K562 (cell line): ENCODE data around the gene POLR1B. TPM values are rescaled to one million over a fixed set of nuclear protein-coding genes. Genes with fewer than 3 reads are reported as not detected.
A peak's percentile ranks its signal among the peaks of the same experiment; 100 is the strongest.

Experiments
- ARID3A ChIP-seq: IDR thresholded peaks from 2 replicates; pipeline ENCODE4 v1.6.1; 2012; ENCODE audit warnings: low read depth, low read length, improper control_type of control experiment, borderline replicate concordance
- ATF1 ChIP-seq, 2 experiments: fragments of 450-650 bp in 1 of 2; IDR thresholded peaks; 2 replicates each; pipeline ENCODE4 v1.6.1; 2016; ENCODE audit warnings: missing compliant biosample characterization in 1 of 2, missing genetic modification characterization in 1 of 2
- CC2D1A ChIP-seq: fragments of 450-650 bp; IDR thresholded peaks from 2 replicates; pipeline ENCODE4 v1.6.1; 2017; ENCODE audit warnings: mild to moderate bottlenecking
- E2F8 ChIP-seq: fragments of 450-650 bp; IDR thresholded peaks from 2 replicates; pipeline ENCODE4 v1.7.1; 2018; ENCODE audit warnings: mild to moderate bottlenecking, low read depth; ENCODE audit not compliant: partially characterized antibody
- ELF2 ChIP-seq: fragments of 250-450 bp; sonication (Bioruptor Pico); IDR thresholded peaks from 2 replicates; pipeline ENCODE4 v1.5.0; 2021; ENCODE audit warnings: mild to moderate bottlenecking
- HSF4 ChIP-seq: fragments of 250-450 bp; sonication (Bioruptor Pico); IDR thresholded peaks from 2 replicates; pipeline ENCODE4 v2.1.2; 2022; ENCODE audit warnings: mild to moderate bottlenecking, moderate library complexity, borderline replicate concordance
- KAT7 ChIP-seq: sonication (generic); formaldehyde crosslinking; IDR thresholded peaks from 2 replicates; pipeline ENCODE4 v1.8.0; 2022; ENCODE audit warnings: missing genetic modification reagents, mild to moderate bottlenecking, borderline replicate concordance
- MED1 ChIP-seq: sonication (generic); formaldehyde crosslinking; IDR thresholded peaks from 2 replicates; pipeline ENCODE4 v1.8.1; 2023; ENCODE audit warnings: missing genetic modification reagents, borderline replicate concordance
- MYBL2 ChIP-seq, 2 experiments: fragments of 450-650 bp in 1 of 2; sonication (generic) in 1 of 2; formaldehyde crosslinking in 1 of 2; IDR thresholded peaks; 2 replicates each; pipeline versions ENCODE4 v1.6.1 to v1.8.1; 2017 to 2022; ENCODE audit warnings: borderline replicate concordance in 1 of 2, inconsistent platforms in 1 of 2, low read depth in 1 of 2, mild to moderate bottlenecking in 1 of 2, missing genetic modification reagents in 1 of 2, moderate library complexity in 1 of 2
- MYNN ChIP-seq, 2 experiments: sonication (generic); formaldehyde crosslinking in 1 of 2; IDR thresholded peaks; 2 replicates each; pipeline versions ENCODE4 v1.5.0 to v1.6.1; 2016 to 2020; ENCODE audit warnings: antibody characterized with exemption in 1 of 2, missing genetic modification reagents in 1 of 2
- NRF1 ChIP-seq, 2 experiments: fragments of 450-650 bp; IDR thresholded peaks in 1 of 2; conservative IDR thresholded peaks in 1 of 2; 2 replicates each; pipeline ENCODE4 v1.6.1; 2014; ENCODE audit warnings: mild to moderate bottlenecking in 2 of 2
- RCOR1 ChIP-seq, 2 experiments: IDR thresholded peaks; 2 replicates each; pipeline ENCODE4 v1.6.1; 2012; ENCODE audit warnings: low read depth in 2 of 2, low read length in 2 of 2, borderline replicate concordance in 1 of 2, improper control_type of control experiment in 1 of 2
- ZNF224 ChIP-seq: sonication (generic); formaldehyde crosslinking; IDR thresholded peaks from 2 replicates; pipeline ENCODE4 v1.8.0; 2022; ENCODE audit warnings: mild to moderate bottlenecking, missing genetic modification reagents
- ZNF239 ChIP-seq: fragments of 250-450 bp; sonication (Bioruptor Pico); IDR thresholded peaks from 2 replicates; pipeline ENCODE4 v1.4.0; 2020; ENCODE audit warnings: mild to moderate bottlenecking
- ZNF668 ChIP-seq: fragments of 250-450 bp; sonication (Bioruptor Pico); IDR thresholded peaks from 2 replicates; pipeline ENCODE4 v1.8.0; 2022; ENCODE audit warnings: mild to moderate bottlenecking, inconsistent platforms
- ZNF707 ChIP-seq: fragments of 250-450 bp; sonication (Bioruptor Pico); conservative IDR thresholded peaks from 2 replicates; pipeline ENCODE4 v1.8.0; 2022; ENCODE audit warnings: inconsistent platforms, mild to moderate bottlenecking, moderate library complexity
- polyA plus RNA-seq, 8 experiments: library from polyadenylated mRNA; depleted of rRNA in 4 of 8; stranded (reverse) in 5 of 8; unstranded in 3 of 8; fragments of >200 nt; fragmentation: Nextera tagmentation in 2 of 8; fragmentation: Illumina TruSeq in 1 of 8; extraction: Ambion mirVana in 2 of 8; extraction: Trizol in 1 of 8; gene quantifications; 2 replicates each; pipeline versions ENCODE4 v1.2.1 to v1.2.3, GENCODE V29; 2011 to 2014; ENCODE audit warnings: inconsistent platforms in 1 of 8, missing spikeins in 1 of 8
- total RNA-seq, 7 experiments: library from RNA; depleted of rRNA in 6 of 7; stranded (reverse); fragments of >200 nt in 6 of 7; fragmentation: Illumina TruSeq in 2 of 7; extraction: Trizol in 2 of 7; gene quantifications; 2 replicates each; pipeline versions ENCODE4 v1.2.1 to v1.2.3, GENCODE V29; 2011 to 2021; ENCODE audit warnings: low replicate concordance in 1 of 7
- TF ChIP-seq, protein P1 (sequence below), 2 experiments: fragments of 450-650 bp in 1 of 2; IDR thresholded peaks; 2 replicates each; pipeline ENCODE4 v1.6.1; 2011 to 2017; ENCODE audit warnings: low read depth in 2 of 2, antibody characterized with exemption in 1 of 2, borderline replicate concordance in 1 of 2, low read length in 1 of 2, mild to moderate bottlenecking in 1 of 2, mixed read lengths in 1 of 2; ENCODE audit not compliant: control insufficient read depth in 1 of 2
- TF ChIP-seq, protein P2 (sequence below): fragments of 450-650 bp; IDR thresholded peaks from 2 replicates; pipeline ENCODE4 v1.6.1; 2017; ENCODE audit warnings: antibody characterized with exemption

The POLR1B gene
- total and polyA plus RNA-seq, 9 of the 15 experiments (the other 6 are each of a cell fraction or from before 2014, with no cell fraction given) = 19.8 to 55.1 (median 40.2) TPM

GRCh38 chr2:112622528-112622849 lies 80.2 kb downstream of the POLR1B start (continued):
- TF ChIP-seq, protein P1, sequence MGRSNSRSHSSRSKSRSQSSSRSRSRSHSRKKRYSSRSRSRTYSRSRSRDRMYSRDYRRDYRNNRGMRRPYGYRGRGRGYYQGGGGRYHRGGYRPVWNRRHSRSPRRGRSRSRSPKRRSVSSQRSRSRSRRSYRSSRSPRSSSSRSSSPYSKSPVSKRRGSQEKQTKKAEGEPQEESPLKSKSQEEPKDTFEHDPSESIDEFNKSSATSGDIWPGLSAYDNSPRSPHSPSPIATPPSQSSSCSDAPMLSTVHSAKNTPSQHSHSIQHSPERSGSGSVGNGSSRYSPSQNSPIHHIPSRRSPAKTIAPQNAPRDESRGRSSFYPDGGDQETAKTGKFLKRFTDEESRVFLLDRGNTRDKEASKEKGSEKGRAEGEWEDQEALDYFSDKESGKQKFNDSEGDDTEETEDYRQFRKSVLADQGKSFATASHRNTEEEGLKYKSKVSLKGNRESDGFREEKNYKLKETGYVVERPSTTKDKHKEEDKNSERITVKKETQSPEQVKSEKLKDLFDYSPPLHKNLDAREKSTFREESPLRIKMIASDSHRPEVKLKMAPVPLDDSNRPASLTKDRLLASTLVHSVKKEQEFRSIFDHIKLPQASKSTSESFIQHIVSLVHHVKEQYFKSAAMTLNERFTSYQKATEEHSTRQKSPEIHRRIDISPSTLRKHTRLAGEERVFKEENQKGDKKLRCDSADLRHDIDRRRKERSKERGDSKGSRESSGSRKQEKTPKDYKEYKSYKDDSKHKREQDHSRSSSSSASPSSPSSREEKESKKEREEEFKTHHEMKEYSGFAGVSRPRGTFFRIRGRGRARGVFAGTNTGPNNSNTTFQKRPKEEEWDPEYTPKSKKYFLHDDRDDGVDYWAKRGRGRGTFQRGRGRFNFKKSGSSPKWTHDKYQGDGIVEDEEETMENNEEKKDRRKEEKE (IDR thresholded peaks at IDR 0.05; ENCODE audit: borderline replicate concordance in 1 of 2, control insufficient read depth in 1 of 2, low read depth in 2 of 2, low read length in 1 of 2) = no peak
- TF ChIP-seq, protein P2, sequence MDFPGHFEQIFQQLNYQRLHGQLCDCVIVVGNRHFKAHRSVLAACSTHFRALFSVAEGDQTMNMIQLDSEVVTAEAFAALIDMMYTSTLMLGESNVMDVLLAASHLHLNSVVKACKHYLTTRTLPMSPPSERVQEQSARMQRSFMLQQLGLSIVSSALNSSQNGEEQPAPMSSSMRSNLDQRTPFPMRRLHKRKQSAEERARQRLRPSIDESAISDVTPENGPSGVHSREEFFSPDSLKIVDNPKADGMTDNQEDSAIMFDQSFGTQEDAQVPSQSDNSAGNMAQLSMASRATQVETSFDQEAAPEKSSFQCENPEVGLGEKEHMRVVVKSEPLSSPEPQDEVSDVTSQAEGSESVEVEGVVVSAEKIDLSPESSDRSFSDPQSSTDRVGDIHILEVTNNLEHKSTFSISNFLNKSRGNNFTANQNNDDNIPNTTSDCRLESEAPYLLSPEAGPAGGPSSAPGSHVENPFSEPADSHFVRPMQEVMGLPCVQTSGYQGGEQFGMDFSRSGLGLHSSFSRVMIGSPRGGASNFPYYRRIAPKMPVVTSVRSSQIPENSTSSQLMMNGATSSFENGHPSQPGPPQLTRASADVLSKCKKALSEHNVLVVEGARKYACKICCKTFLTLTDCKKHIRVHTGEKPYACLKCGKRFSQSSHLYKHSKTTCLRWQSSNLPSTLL = no peak
- no peak for TF ChIP-seq ELF2
- no peak for TF ChIP-seq ZNF224 (CRISPR knock-in tag)
- no peak for TF ChIP-seq ATF1 (CRISPR knock-in tag; IDR thresholded peaks at IDR 0.05)
- peak; percentile 49 for TF ChIP-seq ATF1 (tag; IDR thresholded peaks at IDR 0.05)
- no peak for TF ChIP-seq NRF1 (conservative IDR thresholded peaks at IDR 0.05 in 1 of 2, IDR thresholded peaks at IDR 0.05 in 1 of 2)
- no peak for TF ChIP-seq ZNF239 (CRISPR knock-in tag)
- TF ChIP-seq ARID3A = no peak
- peak in 1 of 2 experiments; percentile 80; a peak in 2 of 4 replicates for TF ChIP-seq RCOR1 (IDR thresholded peaks at IDR 0.05; ENCODE audit: borderline replicate concordance in 1 of 2, low read depth in 2 of 2, low read length in 2 of 2)
- TF ChIP-seq HSF4 (CRISPR knock-in tag) = no peak
- TF ChIP-seq ZNF668 = no peak
- TF ChIP-seq CC2D1A = no peak
- no peak for TF ChIP-seq MED1 (CRISPR knock-in tag)
- no peak for TF ChIP-seq MYBL2 (IDR thresholded peaks at IDR 0.05; ENCODE audit: low read depth)
- TF ChIP-seq MYBL2 (CRISPR knock-in tag; IDR thresholded peaks at IDR 0.05; ENCODE audit: borderline replicate concordance) = no peak
- TF ChIP-seq ZNF707 (CRISPR knock-in tag) = no peak
- no peak for TF ChIP-seq KAT7
- no peak for TF ChIP-seq E2F8
- 0 out of 2 replicates have a peak, but pooled peaks have one; percentile 28 for TF ChIP-seq MYNN (IDR thresholded peaks at IDR 0.05)
- TF ChIP-seq MYNN (CRISPR knock-in tag; IDR thresholded peaks at IDR 0.05) = no peak
